BLaER1 (cell line): ENCODE results near the gene STIM1.

ENCODE experiments used
- H3K27ac ChIP-seq: shearing (Covaris generic); formaldehyde crosslinking; 2 replicates; pipeline ENCODE4 v1.8.1; 2022
- H3K27me3 ChIP-seq: shearing (Covaris generic); formaldehyde crosslinking; 2 replicates; pipeline ENCODE4 v1.8.1; 2022
- H3K36me3 ChIP-seq: shearing (Covaris generic); formaldehyde crosslinking; 2 replicates; pipeline ENCODE4 v1.8.1; 2022
- H3K4me1 ChIP-seq: shearing (Covaris generic); formaldehyde crosslinking; 2 replicates; pipeline ENCODE4 v1.8.1; 2022
- H3K4me2 ChIP-seq: shearing (Covaris generic); formaldehyde crosslinking; 2 replicates; pipeline ENCODE4 v1.8.1; 2022
- H3K4me3 ChIP-seq: shearing (Covaris generic); formaldehyde crosslinking; 2 replicates; pipeline ENCODE4 v1.8.1; 2022
- H3K9ac ChIP-seq: shearing (Covaris generic); formaldehyde crosslinking; 2 replicates; pipeline ENCODE4 v1.8.1; 2022
- H3K9me3 ChIP-seq: shearing (Covaris generic); formaldehyde crosslinking; 2 replicates; pipeline ENCODE4 v1.8.1; 2022
- H4K20me1 ChIP-seq: shearing (Covaris generic); formaldehyde crosslinking; 2 replicates; pipeline ENCODE4 v1.8.1; 2022
- Cebpa-rat ChIP-seq: shearing (Covaris generic); IDR thresholded peaks from 2 replicates; pipeline ENCODE4 v1.8.1; 2022

The STIM1 gene

DNA sequence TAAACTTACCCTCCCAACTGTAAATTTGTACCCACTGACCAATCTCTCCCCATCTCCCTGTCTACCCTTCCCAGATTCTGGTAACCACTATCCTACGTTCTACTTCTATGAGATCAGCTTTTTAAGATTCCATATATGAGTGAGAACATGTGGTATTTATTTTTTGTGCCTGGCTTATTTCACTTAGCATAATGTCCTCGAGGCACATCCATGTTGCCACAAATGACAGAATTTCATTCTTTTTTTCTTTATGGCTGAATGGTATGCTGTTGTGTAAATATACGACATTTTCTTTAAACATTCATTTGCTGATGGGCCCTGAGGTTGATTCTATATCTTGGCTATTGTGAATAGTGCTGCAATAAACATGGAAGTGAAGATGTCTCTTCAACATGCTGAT is 164.4 kb downstream of the STIM1 start:
- no peaks in the 10 kb centered on the region for H4K20me1 ChIP-seq
- no peak overlapping the region for H3K4me2 ChIP-seq
- no peak overlapping the region for H3K9ac ChIP-seq
- peaks cover 7% of the 10 kb centered on the region; the same call in 1 of the 2 replicates for H3K36me3 ChIP-seq
- no peak overlapping the region for H3K27ac ChIP-seq
- TF ChIP-seq Cebpa-rat: no peak
- H3K4me1 ChIP-seq: no peaks in the 10 kb centered on the region
- peaks cover 28% of the 10 kb centered on the region for H3K9me3 ChIP-seq
- no peak overlapping the region for H3K4me3 ChIP-seq
- no peaks in the 10 kb centered on the region for H3K27me3 ChIP-seq

- H3K27ac ChIP-seq: no peak overlapping the region
- no peak for TF ChIP-seq Cebpa-rat
- no peak overlapping the region for H3K4me3 ChIP-seq
- no peaks in the 10 kb centered on the region for H4K20me1 ChIP-seq
- H3K4me1 ChIP-seq: no peaks in the 10 kb centered on the region
- peaks cover 23% of the 10 kb centered on the region; the same call in 1 of the 2 replicates for H3K36me3 ChIP-seq
- H3K9ac ChIP-seq: no peak overlapping the region
- no peaks in the 10 kb centered on the region for H3K27me3 ChIP-seq
- no peak overlapping the region for H3K4me2 ChIP-seq
- H3K9me3 ChIP-seq: peaks cover 26% of the 10 kb centered on the region
These were observed 167.2 kb downstream of the STIM1 start for GRCh38 chr11:4022669-4023068.

- no peak overlapping the region for H3K27ac ChIP-seq
- TF ChIP-seq Cebpa-rat: no peak
- no peaks in the 10 kb centered on the region for H4K20me1 ChIP-seq
- H3K4me3 ChIP-seq: no peak overlapping the region
- H3K36me3 ChIP-seq: peaks cover 23% of the 10 kb centered on the region; the same call in 1 of the 2 replicates
- no peaks in the 10 kb centered on the region for H3K27me3 ChIP-seq
- H3K4me2 ChIP-seq: no peak overlapping the region
- no peaks in the 10 kb centered on the region for H3K4me1 ChIP-seq
- H3K9ac ChIP-seq: no peak overlapping the region
- peaks cover 26% of the 10 kb centered on the region for H3K9me3 ChIP-seq
These were observed 169.9 kb downstream of the STIM1 start for GRCh38 chr11:4025248-4025966.

- Histone ChIP-seq H3K9ac (no peak overlapping the region), H3K4me3 (no peak overlapping the region), H3K4me1 (no peaks in the 10 kb centered on the region), H3K27me3 (no peaks in the 10 kb centered on the region), H3K9me3 (peaks cover 26% of the 10 kb centered on the region), H3K36me3 (peaks cover 23% of the 10 kb centered on the region; the same call in 1 of the 2 replicates), H3K4me2 (no peak overlapping the region), H3K27ac (no peak overlapping the region), H4K20me1 (no peaks in the 10 kb centered on the region)
- no peak for TF ChIP-seq Cebpa-rat
These were observed 170.5 kb downstream of the STIM1 start for GRCh38 chr11:4025967-4026324.

DNA sequence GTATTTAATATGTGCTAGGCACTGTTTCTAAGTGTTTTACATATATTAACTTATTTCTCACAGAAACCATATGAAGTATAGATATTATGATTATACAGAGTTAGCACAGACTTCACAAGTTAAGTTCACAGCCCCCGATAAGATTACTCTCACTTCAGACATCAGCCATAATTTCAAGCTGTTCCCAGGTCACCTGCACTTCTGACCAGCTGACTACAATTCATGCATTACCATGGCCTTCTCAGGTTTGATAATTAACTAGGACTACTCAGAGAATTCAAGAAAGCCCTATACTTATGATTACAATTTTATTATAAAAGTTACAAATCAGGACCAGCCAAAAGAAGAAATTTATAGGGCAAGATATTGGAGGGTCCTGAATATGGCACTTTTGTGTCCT is 170.9 kb downstream of the STIM1 start:
- no peaks in the 10 kb centered on the region for H3K4me1 ChIP-seq
- no peaks in the 10 kb centered on the region for H4K20me1 ChIP-seq
- H3K36me3 ChIP-seq: peaks cover 23% of the 10 kb centered on the region; the same call in 1 of the 2 replicates
- no peak for TF ChIP-seq Cebpa-rat
- peaks cover 26% of the 10 kb centered on the region for H3K9me3 ChIP-seq
- no peak overlapping the region for H3K9ac ChIP-seq
- H3K4me3 ChIP-seq: no peak overlapping the region
- no peak overlapping the region for H3K27ac ChIP-seq
- no peaks in the 10 kb centered on the region for H3K27me3 ChIP-seq
- no peak overlapping the region for H3K4me2 ChIP-seq

GRCh38 chr11:4027746-4028145 is 172.3 kb downstream of the STIM1 start:
- H3K4me3 ChIP-seq: no peak overlapping the region
- H3K4me1 ChIP-seq: no peaks in the 10 kb centered on the region
- no peak overlapping the region for H3K9ac ChIP-seq
- H3K27ac ChIP-seq: no peak overlapping the region
- H3K36me3 ChIP-seq: peaks cover 23% of the 10 kb centered on the region; the same call in 1 of the 2 replicates
- no peak overlapping the region for H3K4me2 ChIP-seq
- peaks cover 23% of the 10 kb centered on the region for H3K9me3 ChIP-seq
- no peaks in the 10 kb centered on the region for H3K27me3 ChIP-seq
- TF ChIP-seq Cebpa-rat: no peak
- no peaks in the 10 kb centered on the region for H4K20me1 ChIP-seq

DNA sequence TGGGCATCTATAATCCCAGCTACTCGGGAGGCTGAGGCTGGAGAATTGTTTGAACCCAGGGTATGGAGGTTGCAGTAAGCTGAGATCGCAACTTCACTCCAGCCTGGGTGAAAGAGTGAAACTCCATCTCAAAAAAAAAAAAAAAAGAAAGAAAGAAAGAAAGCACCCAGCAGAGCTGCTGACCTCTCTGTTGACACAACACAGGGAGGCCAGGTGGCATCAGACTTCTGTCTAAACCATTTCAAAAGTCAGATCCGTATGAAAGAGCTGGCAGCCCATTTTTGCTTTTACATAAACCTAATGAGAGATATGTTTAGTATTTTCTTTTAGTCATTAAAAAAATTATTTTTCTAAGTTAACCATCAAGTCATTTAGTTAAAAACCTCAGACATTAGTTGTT is 174.7 kb downstream of the STIM1 start:
- Histone ChIP-seq H3K27ac (no peak overlapping the region), H3K9me3 (peaks cover 24% of the 10 kb centered on the region), H3K4me3 (no peak overlapping the region), H3K4me2 (no peak overlapping the region), H3K9ac (no peak overlapping the region), H3K27me3 (no peaks in the 10 kb centered on the region), H3K4me1 (no peaks in the 10 kb centered on the region), H4K20me1 (no peaks in the 10 kb centered on the region), H3K36me3 (peaks cover 15% of the 10 kb centered on the region; the same call in 1 of the 2 replicates)
- no peak for TF ChIP-seq Cebpa-rat

DNA sequence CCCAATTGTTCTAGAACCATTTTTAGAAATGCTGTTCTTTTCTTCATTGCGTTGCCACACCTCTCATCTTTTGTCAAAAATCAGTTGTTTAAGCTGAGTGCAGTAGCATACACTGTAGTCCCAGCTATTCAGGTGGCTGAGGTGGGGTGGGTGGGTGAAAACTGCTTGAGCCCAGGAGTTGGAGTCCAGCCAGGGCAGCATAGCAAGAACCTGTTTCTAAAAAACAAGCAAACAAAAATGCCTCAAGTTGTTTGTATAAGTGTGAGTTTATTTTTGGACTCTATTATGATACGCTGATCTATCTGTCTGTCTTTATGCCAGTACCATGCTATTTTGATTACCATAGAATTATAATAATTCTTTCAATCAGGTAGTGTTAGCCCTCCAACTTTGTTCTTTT is 176.6 kb downstream of the STIM1 start:
- Histone ChIP-seq H3K4me2 (no peak overlapping the region), H3K4me1 (no peaks in the 10 kb centered on the region), H3K9me3 (peaks cover 33% of the 10 kb centered on the region), H3K4me3 (no peak overlapping the region), H3K27me3 (no peaks in the 10 kb centered on the region), H4K20me1 (no peaks in the 10 kb centered on the region), H3K36me3 (no peaks in the 10 kb centered on the region), H3K9ac (no peak overlapping the region), H3K27ac (no peak overlapping the region)
- no peak for TF ChIP-seq Cebpa-rat

- no peak overlapping the region for H3K4me3 ChIP-seq
- TF ChIP-seq Cebpa-rat: no peak
- no peak overlapping the region for H3K4me2 ChIP-seq
- no peak overlapping the region for H3K9ac ChIP-seq
- no peaks in the 10 kb centered on the region for H3K36me3 ChIP-seq
- no peak overlapping the region for H3K27ac ChIP-seq
- H3K4me1 ChIP-seq: no peaks in the 10 kb centered on the region
- peaks cover 36% of the 10 kb centered on the region for H3K9me3 ChIP-seq
- no peaks in the 10 kb centered on the region for H3K27me3 ChIP-seq
- no peaks in the 10 kb centered on the region for H4K20me1 ChIP-seq
These were observed 180.5 kb downstream of the STIM1 start for GRCh38 chr11:4035985-4036384.

- TF ChIP-seq Cebpa-rat: no peak
- H3K4me1 ChIP-seq: no peaks in the 10 kb centered on the region
- no peak overlapping the region for H3K27ac ChIP-seq
- no peak overlapping the region for H3K4me2 ChIP-seq
- H3K36me3 ChIP-seq: no peaks in the 10 kb centered on the region
- no peaks in the 10 kb centered on the region for H3K27me3 ChIP-seq
- H3K9me3 ChIP-seq: peaks cover 24% of the 10 kb centered on the region
- H3K9ac ChIP-seq: no peak overlapping the region
- no peaks in the 10 kb centered on the region for H4K20me1 ChIP-seq
- H3K4me3 ChIP-seq: no peak overlapping the region
These were observed 183.5 kb downstream of the STIM1 start for GRCh38 chr11:4039011-4039410.
